ENCODE results near the gene ADGRL3.

DNA sequence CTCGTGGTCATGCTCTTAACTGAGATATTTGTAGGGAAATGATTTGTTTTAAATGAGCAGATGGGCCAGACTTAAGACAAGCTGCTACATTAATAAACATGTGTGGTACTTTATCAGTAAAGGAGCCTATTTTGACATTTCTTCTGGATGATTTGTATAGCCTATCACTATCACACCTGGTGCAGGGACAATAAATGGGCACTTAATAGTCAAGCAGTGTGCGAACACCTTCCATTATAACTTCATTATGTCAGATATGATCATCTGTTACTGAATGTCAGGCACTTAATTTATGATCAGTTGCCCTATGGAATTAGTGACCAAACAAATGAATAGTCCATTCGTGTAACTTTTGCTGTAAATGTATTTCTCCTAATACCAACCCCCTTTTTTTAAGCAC lies 628.8 kb downstream of the ADGRL3 start:
- TF ChIP-seq POLR2A (IDR thresholded peaks at IDR 0.05), result no peak
- TF ChIP-seq POLR2AphosphoS5 (IDR thresholded peaks at IDR 0.05), result no peak
- TF ChIP-seq, protein P1, sequence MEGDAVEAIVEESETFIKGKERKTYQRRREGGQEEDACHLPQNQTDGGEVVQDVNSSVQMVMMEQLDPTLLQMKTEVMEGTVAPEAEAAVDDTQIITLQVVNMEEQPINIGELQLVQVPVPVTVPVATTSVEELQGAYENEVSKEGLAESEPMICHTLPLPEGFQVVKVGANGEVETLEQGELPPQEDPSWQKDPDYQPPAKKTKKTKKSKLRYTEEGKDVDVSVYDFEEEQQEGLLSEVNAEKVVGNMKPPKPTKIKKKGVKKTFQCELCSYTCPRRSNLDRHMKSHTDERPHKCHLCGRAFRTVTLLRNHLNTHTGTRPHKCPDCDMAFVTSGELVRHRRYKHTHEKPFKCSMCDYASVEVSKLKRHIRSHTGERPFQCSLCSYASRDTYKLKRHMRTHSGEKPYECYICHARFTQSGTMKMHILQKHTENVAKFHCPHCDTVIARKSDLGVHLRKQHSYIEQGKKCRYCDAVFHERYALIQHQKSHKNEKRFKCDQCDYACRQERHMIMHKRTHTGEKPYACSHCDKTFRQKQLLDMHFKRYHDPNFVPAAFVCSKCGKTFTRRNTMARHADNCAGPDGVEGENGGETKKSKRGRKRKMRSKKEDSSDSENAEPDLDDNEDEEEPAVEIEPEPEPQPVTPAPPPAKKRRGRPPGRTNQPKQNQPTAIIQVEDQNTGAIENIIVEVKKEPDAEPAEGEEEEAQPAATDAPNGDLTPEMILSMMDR (IDR thresholded peaks at IDR 0.05), result no peak
- no peak for TF ChIP-seq EP300 (IDR thresholded peaks at IDR 0.05)
